ENCODE data around the gene C6orf47. TPM values are rescaled to one million over a fixed set of nuclear protein-coding genes. Genes with fewer than 3 reads are reported as not detected.

The C6orf47 gene
- total RNA-seq, 1 donor from 2014 or later = 29.0 TPM

- DNase-seq (no peak), ATAC-seq (ENCODE audit: low read depth) (no peak)
- no peak for TF ChIP-seq CTCF (IDR thresholded peaks at IDR 0.05)
- Mint-ChIP-seq H3K27me3 (no peaks in the 10 kb centered on the region), H3K27ac (no peak overlapping the region), H3K36me3 (ENCODE audit: low read depth) (peaks cover 80% of the 10 kb centered on the region), H3K4me3 (no peak overlapping the region), H3K4me1 (no peaks in the 10 kb centered on the region), H3K9me3 (no peaks in the 10 kb centered on the region)
- intact Hi-C loops (cut with micrococcal nuclease) = no loop called here
- POLR2A ChIA-PET = interaction anchor here (1.1 kb wide), 1 partner anchor 45 kb away, joined by 3 read pairs; no protein-coding TSS in a partner anchor
- CTCF ChIA-PET = no interaction called here
Observed at GRCh38 chr6:31641370-31641769, 19.2 kb downstream of the C6orf47 start.

GRCh38 chr6:31640612-31641011 lies 20.0 kb downstream of the C6orf47 start:
- H3K27me3 Mint-ChIP-seq = no peaks in the 10 kb centered on the region
- DNase-seq (no peak), ATAC-seq (ENCODE audit: low read depth) (no peak)
- ChIA-PET CTCF (no interaction called here), POLR2A (interaction anchor here (1.1 to 1.7 kb wide), 3 partner anchors 12 to 46 kb away, joined by 3 to 6 read pairs (median 4); partner anchors contain the start of gene BAG6)
- peaks cover 80% of the 10 kb centered on the region for H3K36me3 Mint-ChIP-seq (ENCODE audit: low read depth)
- intact Hi-C loops (cut with micrococcal nuclease) = no loop called here
- no peak overlapping the region for H3K4me3 Mint-ChIP-seq
- H3K9me3 Mint-ChIP-seq = no peaks in the 10 kb centered on the region
- no peak for TF ChIP-seq CTCF (IDR thresholded peaks at IDR 0.05)
- H3K4me1 Mint-ChIP-seq = no peaks in the 10 kb centered on the region
- no peak overlapping the region for H3K27ac Mint-ChIP-seq

- ATAC-seq (ENCODE audit: low read depth) (no peak), DNase-seq (no peak)
- Mint-ChIP-seq H3K9me3 (no peaks in the 10 kb centered on the region), H3K27me3 (no peaks in the 10 kb centered on the region), H3K4me3 (no peak overlapping the region), H3K27ac (no peak overlapping the region), H3K4me1 (no peaks in the 10 kb centered on the region), H3K36me3 (ENCODE audit: low read depth) (peaks cover 80% of the 10 kb centered on the region)
- ChIA-PET POLR2A (interaction anchor here (1.2 to 1.7 kb wide), 2 partner anchors 18 to 203 kb away, joined by 3 to 6 read pairs; no protein-coding TSS in a partner anchor), CTCF (no interaction called here)
- intact Hi-C loops (cut with micrococcal nuclease) = no loop called here
- TF ChIP-seq CTCF (IDR thresholded peaks at IDR 0.05) = no peak
Observed at GRCh38 chr6:31639449-31639861, 21.1 kb downstream of the C6orf47 start.

- Mint-ChIP-seq H3K27me3 (no peaks in the 10 kb centered on the region), H3K9me3 (no peaks in the 10 kb centered on the region), H3K36me3 (ENCODE audit: low read depth) (peaks cover 81% of the 10 kb centered on the region), H3K4me3 (no peak overlapping the region), H3K27ac (no peak overlapping the region), H3K4me1 (no peaks in the 10 kb centered on the region)
- TF ChIP-seq CTCF (IDR thresholded peaks at IDR 0.05) = no peak
- DNase-seq (no peak), ATAC-seq (ENCODE audit: low read depth) (no peak)
- ChIA-PET CTCF (interaction anchor here (1.5 kb wide), 1 partner anchor 88 kb away, joined by 3 read pairs; no protein-coding TSS in a partner anchor), POLR2A (interaction anchor here (0.8 to 1.7 kb wide), 4 partner anchors 13 to 203 kb away, joined by 3 to 6 read pairs (median 4); partner anchors contain the start of gene BAG6)
- intact Hi-C loops (cut with micrococcal nuclease) = no loop called here
Observed at GRCh38 chr6:31639043-31639442, 21.5 kb downstream of the C6orf47 start.

- Mint-ChIP-seq H3K9me3 (no peaks in the 10 kb centered on the region), H3K4me1 (no peaks in the 10 kb centered on the region), H3K36me3 (ENCODE audit: low read depth) (peaks cover 90% of the 10 kb centered on the region), H3K27me3 (no peaks in the 10 kb centered on the region), H3K4me3 (no peak overlapping the region), H3K27ac (peak overlapping the region; percentile 12)
- TF ChIP-seq CTCF (IDR thresholded peaks at IDR 0.05) = no peak
- ATAC-seq (ENCODE audit: low read depth) (no peak), DNase-seq (no peak)
- intact Hi-C loops (cut with micrococcal nuclease) = no loop called here
- ChIA-PET CTCF (no interaction called here), POLR2A (interaction anchor here (0.7 to 1.7 kb wide), 2 partner anchors 16 to 146 kb away, joined by 4 read pairs; partner anchors contain the start of gene BAG6)
Observed at GRCh38 chr6:31636698-31637596, 23.6 kb downstream of the C6orf47 start.

Measured in activated B cell treated with CpG ODN at 0.5 μM for 24 hours (primary cell).